Measurements from ENCODE around the gene COL4A1. TPM values are rescaled to one million over a fixed set of nuclear protein-coding genes. Genes with fewer than 3 reads are reported as not detected.

The COL4A1 gene
- total RNA-seq, 6 donors from 2014 or later = 81.7 to 309 (median 167) TPM

- Histone ChIP-seq H3K27me3 (no peaks in the 10 kb centered on the region), H3K4me1 (peaks cover 17 to 78% (median 32%) of the 10 kb centered on the region in 4 donors), H3K27ac (peak overlapping the region; percentile 48 to 74 (median 60)), H3K9me3 (no peaks in the 10 kb centered on the region), H3K36me3 (no peaks in the 10 kb centered on the region), H3K4me3 (no peak overlapping the region)
- DNase-seq (peak in 1 of 2 donors; percentile 54), ATAC-seq (ENCODE audit: low FRiP score in 2 of 2) (peak; percentile 11 to 20)
- 55 to 95% methylated on average over 2 to 17 of the region's 17 CpGs for WGBS, 2 donors
- TF ChIP-seq CTCF (IDR thresholded peaks at IDR 0.05) (no peak), POLR2A (IDR thresholded peaks at IDR 0.05) (no peak), POLR2AphosphoS5 (IDR thresholded peaks at IDR 0.05) (no peak), EP300 (IDR thresholded peaks at IDR 0.05) (no peak)
Measured at GRCh38 chr13:110346661-110347067, 39.7 kb upstream of the COL4A1 start.

GRCh38 chr13:110345701-110346100, 38.7 kb upstream of the COL4A1 start:
- DNase-seq = no peak
- no peak for ATAC-seq (ENCODE audit: low FRiP score in 2 of 2)
- whole genome bisulfite sequencing, 2 donors = 89 to 90% methylated on average over 4 of the region's 4 CpGs
- H3K4me1 ChIP-seq = peaks cover 26 to 81% (median 37%) of the 10 kb centered on the region in 4 donors
- TF ChIP-seq POLR2AphosphoS5 (IDR thresholded peaks at IDR 0.05) (no peak), POLR2A (IDR thresholded peaks at IDR 0.05) (no peak), CTCF (IDR thresholded peaks at IDR 0.05) (no peak), EP300 (IDR thresholded peaks at IDR 0.05) (no peak)
- H3K9me3 ChIP-seq = no peaks in the 10 kb centered on the region
- no peaks in the 10 kb centered on the region for H3K27me3 ChIP-seq
- H3K4me3 ChIP-seq = no peak overlapping the region
- H3K36me3 ChIP-seq = no peaks in the 10 kb centered on the region
- peak overlapping the region in 2 of 4 donors; percentile 5 to 58 for H3K27ac ChIP-seq

GRCh38 chr13:110345266-110345665, 38.3 kb upstream of the COL4A1 start:
- TF ChIP-seq EP300 (IDR thresholded peaks at IDR 0.05) (no peak), CTCF (IDR thresholded peaks at IDR 0.05) (no peak), POLR2AphosphoS5 (IDR thresholded peaks at IDR 0.05) (no peak), POLR2A (IDR thresholded peaks at IDR 0.05) (no peak)
- Histone ChIP-seq H3K4me1 (peaks cover 31 to 81% (median 39%) of the 10 kb centered on the region in 4 donors), H3K9me3 (no peaks in the 10 kb centered on the region), H3K36me3 (no peaks in the 10 kb centered on the region), H3K4me3 (no peak overlapping the region), H3K27me3 (no peaks in the 10 kb centered on the region), H3K27ac (peak overlapping the region in 1 of 4 donors; percentile 16)
- ATAC-seq (ENCODE audit: low FRiP score in 2 of 2) (no peak), DNase-seq (no peak)
- WGBS, 2 donors = 91 to 92% methylated on average over 7 of the region's 7 CpGs

GRCh38 chr13:110344320-110344719, 37.4 kb upstream of the COL4A1 start:
- Histone ChIP-seq H3K9me3 (no peaks in the 10 kb centered on the region), H3K4me3 (no peak overlapping the region), H3K27me3 (no peaks in the 10 kb centered on the region), H3K4me1 (peaks cover 39 to 81% (median 45%) of the 10 kb centered on the region in 4 donors), H3K27ac (no peak overlapping the region), H3K36me3 (no peaks in the 10 kb centered on the region)
- no peak for DNase-seq
- WGBS, 2 donors = 91 to 93% methylated on average over 5 of the region's 5 CpGs
- no peak for ATAC-seq (ENCODE audit: low FRiP score in 2 of 2)
- TF ChIP-seq EP300 (IDR thresholded peaks at IDR 0.05) (no peak), CTCF (IDR thresholded peaks at IDR 0.05) (no peak), POLR2AphosphoS5 (IDR thresholded peaks at IDR 0.05) (no peak), POLR2A (IDR thresholded peaks at IDR 0.05) (no peak)

- H3K36me3 ChIP-seq = no peaks in the 10 kb centered on the region
- no peak for DNase-seq
- H3K9me3 ChIP-seq = no peaks in the 10 kb centered on the region
- H3K27me3 ChIP-seq = no peaks in the 10 kb centered on the region
- ATAC-seq (ENCODE audit: low FRiP score in 2 of 2) = no peak
- peaks cover 47 to 79% (median 51%) of the 10 kb centered on the region in 4 donors for H3K4me1 ChIP-seq
- 74 to 81% methylated on average over 11 to 16 of the region's 16 CpGs for WGBS, 2 donors
- TF ChIP-seq POLR2A (IDR thresholded peaks at IDR 0.05) (no peak), POLR2AphosphoS5 (IDR thresholded peaks at IDR 0.05) (peak in 1 of 2 donors; percentile 8), EP300 (IDR thresholded peaks at IDR 0.05) (no peak), CTCF (IDR thresholded peaks at IDR 0.05) (no peak)
- no peak overlapping the region for H3K4me3 ChIP-seq
- H3K27ac ChIP-seq = peak overlapping the region in 3 of 4 donors; percentile 3 to 89 (median 85)
Measured at GRCh38 chr13:110343241-110343865, 36.4 kb upstream of the COL4A1 start.

Measured in upper lobe of left lung (tissue), 6 donors.